ENCODE data around the gene MAPKBP1.

MAPKBP1 gene

DNA sequence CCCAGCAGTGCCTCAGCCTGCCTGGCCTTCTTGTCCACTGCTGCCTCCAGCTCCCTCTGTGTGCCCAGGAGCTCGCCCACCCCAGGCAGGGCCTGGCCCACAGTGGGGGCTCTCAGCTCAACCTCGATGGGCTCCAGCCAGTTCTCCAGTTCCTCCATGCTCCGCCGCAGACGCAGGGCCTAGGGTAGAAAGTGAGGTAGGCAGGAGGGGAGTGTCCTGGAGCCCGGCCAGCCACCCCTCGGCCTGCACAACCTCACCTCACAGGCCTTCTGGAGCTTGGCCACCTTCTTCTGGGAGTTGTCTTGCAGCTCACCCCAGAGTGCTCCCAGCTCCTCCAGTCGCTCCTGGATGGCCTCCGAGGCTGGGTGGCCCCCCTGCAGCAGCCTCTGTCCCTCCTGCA is 83.0 kb downstream of the MAPKBP1 start:
- Histone ChIP-seq H3K27me3 (ENCODE audit: control insufficient read depth in 1 of 2, insufficient read depth in 2 of 2, low read length in 2 of 2) (peaks cover 20 to 26% of the 10 kb centered on the region in 2 donors), H3K4me1 (ENCODE audit: control insufficient read depth, insufficient read depth, low read length) (no peaks in the 10 kb centered on the region), H3K36me3 (ENCODE audit: control insufficient read depth in 2 of 2, insufficient read depth in 2 of 2, low read length in 2 of 2) (no peaks in the 10 kb centered on the region), H3K9me3 (ENCODE audit: control insufficient read depth in 2 of 2, low read length in 2 of 2) (no peaks in the 10 kb centered on the region), H3K9ac (ENCODE audit: low read length in 2 of 2) (no peak overlapping the region), H3K27ac (ENCODE audit: low read length) (no peak overlapping the region), H3K4me3 (ENCODE audit: low read length in 2 of 2) (no peak overlapping the region)

DNA sequence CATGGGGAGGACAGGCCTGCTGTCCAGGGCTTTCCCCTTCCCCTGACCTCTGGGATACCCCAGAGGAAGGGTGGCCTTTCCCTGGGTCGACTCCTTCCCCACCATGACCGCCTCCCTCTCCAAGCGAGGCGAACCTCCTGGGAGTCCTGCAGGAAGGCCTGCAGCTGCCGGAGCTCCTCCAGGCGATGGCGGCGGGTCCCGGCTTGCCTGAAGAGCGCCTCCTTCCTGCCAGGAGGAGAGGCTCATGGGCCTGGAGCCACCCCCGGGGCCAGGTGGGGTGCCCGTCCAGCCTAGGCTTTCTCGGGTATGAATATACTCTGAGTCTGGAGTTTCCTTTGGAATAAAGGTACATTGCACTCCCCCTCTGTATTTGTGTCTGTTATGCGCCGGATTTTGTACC is 84.5 kb downstream of the MAPKBP1 start:
- H3K4me3 ChIP-seq (ENCODE audit: low read length in 2 of 2): no peak overlapping the region
- H3K9ac ChIP-seq (ENCODE audit: low read length in 2 of 2): no peak overlapping the region
- H3K36me3 ChIP-seq (ENCODE audit: control insufficient read depth in 2 of 2, insufficient read depth in 2 of 2, low read length in 2 of 2): no peaks in the 10 kb centered on the region
- H3K4me1 ChIP-seq (ENCODE audit: control insufficient read depth, insufficient read depth, low read length): no peaks in the 10 kb centered on the region
- no peaks in the 10 kb centered on the region for H3K9me3 ChIP-seq (ENCODE audit: control insufficient read depth in 2 of 2, low read length in 2 of 2)
- no peak overlapping the region for H3K27ac ChIP-seq (ENCODE audit: low read length)
- peaks cover 15 to 20% of the 10 kb centered on the region in 2 donors for H3K27me3 ChIP-seq (ENCODE audit: control insufficient read depth in 1 of 2, insufficient read depth in 2 of 2, low read length in 2 of 2)

DNA sequence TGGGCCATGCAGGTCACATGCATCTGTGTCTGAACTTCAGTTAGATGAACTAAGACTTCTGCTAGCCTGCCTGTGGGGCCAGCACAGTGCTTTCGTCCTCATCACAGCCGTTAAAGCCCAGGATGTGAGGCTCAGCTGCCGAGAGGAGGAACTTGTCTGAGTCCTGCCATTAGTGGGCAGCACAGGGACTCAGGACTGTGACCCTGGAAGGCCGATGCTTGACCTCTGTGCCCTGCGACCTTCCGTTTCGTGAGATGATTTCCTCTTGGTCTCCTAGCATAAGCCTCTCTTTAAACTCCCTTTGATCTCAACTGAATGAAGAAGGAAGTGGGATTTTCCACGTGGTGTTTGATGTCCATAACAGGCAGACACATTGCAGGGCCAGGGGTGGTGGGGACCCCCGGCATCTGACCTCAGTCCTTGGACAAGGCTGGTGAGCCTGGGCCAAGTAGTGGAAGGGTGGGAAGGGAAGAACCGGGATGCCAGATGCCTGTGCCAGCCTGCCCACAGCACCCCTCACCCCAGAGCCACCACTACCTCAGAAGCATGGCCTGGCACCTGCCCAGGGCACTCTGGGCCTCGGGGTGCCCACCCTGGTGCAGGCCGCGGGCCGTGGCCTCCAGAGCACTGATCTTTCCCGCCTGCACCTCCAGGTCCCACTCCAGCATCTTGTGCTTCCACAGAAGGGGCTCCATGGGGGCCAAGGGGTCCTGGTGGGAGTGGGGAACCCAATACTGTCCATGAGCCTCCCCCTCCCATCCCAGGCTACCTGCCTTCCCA is 86.0 kb downstream of the MAPKBP1 start:
- H3K27me3 ChIP-seq (ENCODE audit: control insufficient read depth in 1 of 2, insufficient read depth in 2 of 2, low read length in 2 of 2): peaks cover 6 to 12% of the 10 kb centered on the region in 2 donors
- no peaks in the 10 kb centered on the region for H3K36me3 ChIP-seq (ENCODE audit: control insufficient read depth in 2 of 2, insufficient read depth in 2 of 2, low read length in 2 of 2)
- H3K27ac ChIP-seq (ENCODE audit: low read length): no peak overlapping the region
- no peaks in the 10 kb centered on the region for H3K9me3 ChIP-seq (ENCODE audit: control insufficient read depth in 2 of 2, low read length in 2 of 2)
- no peak overlapping the region for H3K4me3 ChIP-seq (ENCODE audit: low read length in 2 of 2)
- H3K9ac ChIP-seq (ENCODE audit: low read length in 2 of 2): no peak overlapping the region
- H3K4me1 ChIP-seq (ENCODE audit: control insufficient read depth, insufficient read depth, low read length): no peaks in the 10 kb centered on the region

DNA sequence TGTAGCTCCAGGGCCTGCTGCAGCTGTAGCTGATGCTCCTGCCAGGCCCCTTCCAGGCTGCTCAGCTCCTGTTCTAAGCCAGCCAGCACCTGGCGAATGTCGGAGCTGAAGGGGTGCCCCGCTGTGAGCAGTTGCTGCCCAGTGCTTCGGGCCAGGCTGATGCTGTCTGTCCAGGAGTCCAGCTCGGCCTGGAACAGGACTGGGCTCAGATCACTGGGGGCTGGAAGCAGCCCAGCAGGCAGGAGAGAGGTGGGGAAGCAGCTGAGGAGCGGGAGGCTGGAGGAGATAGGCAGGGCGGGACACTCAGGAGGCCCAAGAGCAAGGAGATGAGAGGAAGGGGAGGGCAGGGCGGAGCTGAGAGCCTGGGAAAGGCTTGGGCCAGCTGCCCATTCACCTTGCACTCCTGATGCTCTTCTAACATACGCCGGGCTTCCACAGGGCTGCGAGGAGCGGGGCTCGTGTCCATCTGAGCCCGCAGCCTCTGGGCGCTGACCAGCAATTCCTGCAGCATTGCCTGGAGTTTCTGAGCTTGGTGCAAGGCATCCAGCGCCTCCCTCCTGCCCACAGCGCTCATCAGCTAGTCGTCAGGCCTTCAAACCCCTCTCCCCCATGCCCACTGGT is 87.6 kb downstream of the MAPKBP1 start:
- Histone ChIP-seq H3K4me3 (ENCODE audit: low read length in 2 of 2) (no peak overlapping the region), H3K9me3 (ENCODE audit: control insufficient read depth in 2 of 2, low read length in 2 of 2) (no peaks in the 10 kb centered on the region), H3K9ac (ENCODE audit: low read length in 2 of 2) (no peak overlapping the region), H3K4me1 (ENCODE audit: control insufficient read depth, insufficient read depth, low read length) (no peaks in the 10 kb centered on the region), H3K27me3 (ENCODE audit: control insufficient read depth in 1 of 2, insufficient read depth in 2 of 2, low read length in 2 of 2) (peaks cover 3 to 5% of the 10 kb centered on the region in 2 donors), H3K27ac (ENCODE audit: low read length) (no peak overlapping the region), H3K36me3 (ENCODE audit: control insufficient read depth in 2 of 2, insufficient read depth in 2 of 2, low read length in 2 of 2) (no peaks in the 10 kb centered on the region)

DNA sequence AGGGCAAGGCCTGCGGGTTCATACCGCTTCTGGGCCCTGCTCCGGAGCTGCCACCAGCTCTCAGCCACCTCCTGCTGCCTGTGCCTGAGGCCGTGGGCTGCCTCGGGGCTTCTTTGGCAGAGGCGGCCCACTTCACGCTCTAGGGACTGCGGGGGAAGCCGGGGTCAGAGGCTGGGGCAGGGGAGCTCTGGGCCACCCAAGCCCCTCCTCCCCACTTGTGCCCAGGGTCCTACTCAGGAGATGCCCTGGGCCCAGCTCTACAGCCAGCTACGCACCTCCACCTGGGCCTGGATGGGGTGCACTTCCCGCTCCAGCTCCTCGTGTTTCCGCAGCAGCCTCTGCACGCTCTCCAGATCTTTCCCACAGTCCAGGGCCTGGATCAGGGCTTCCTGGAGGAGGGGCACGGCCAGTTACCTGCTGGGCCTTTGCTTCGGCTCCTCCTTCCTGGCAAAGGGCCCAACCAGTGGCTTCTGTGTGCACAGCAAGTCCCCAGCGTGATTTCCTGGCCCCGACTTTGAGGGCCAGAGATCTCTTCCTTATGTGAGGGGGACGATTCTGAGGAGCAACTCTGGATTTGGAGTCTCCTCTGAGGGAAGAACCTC is 88.3 kb downstream of the MAPKBP1 start:
- no peak overlapping the region for H3K4me3 ChIP-seq (ENCODE audit: low read length in 2 of 2)
- peaks cover 0 to 5% of the 10 kb centered on the region in 2 donors for H3K27me3 ChIP-seq (ENCODE audit: control insufficient read depth in 1 of 2, insufficient read depth in 2 of 2, low read length in 2 of 2)
- no peaks in the 10 kb centered on the region for H3K36me3 ChIP-seq (ENCODE audit: control insufficient read depth in 2 of 2, insufficient read depth in 2 of 2, low read length in 2 of 2)
- no peak overlapping the region for H3K27ac ChIP-seq (ENCODE audit: low read length)
- H3K4me1 ChIP-seq (ENCODE audit: control insufficient read depth, insufficient read depth, low read length): no peaks in the 10 kb centered on the region
- no peak overlapping the region for H3K9ac ChIP-seq (ENCODE audit: low read length in 2 of 2)
- H3K9me3 ChIP-seq (ENCODE audit: control insufficient read depth in 2 of 2, low read length in 2 of 2): no peaks in the 10 kb centered on the region

DNA sequence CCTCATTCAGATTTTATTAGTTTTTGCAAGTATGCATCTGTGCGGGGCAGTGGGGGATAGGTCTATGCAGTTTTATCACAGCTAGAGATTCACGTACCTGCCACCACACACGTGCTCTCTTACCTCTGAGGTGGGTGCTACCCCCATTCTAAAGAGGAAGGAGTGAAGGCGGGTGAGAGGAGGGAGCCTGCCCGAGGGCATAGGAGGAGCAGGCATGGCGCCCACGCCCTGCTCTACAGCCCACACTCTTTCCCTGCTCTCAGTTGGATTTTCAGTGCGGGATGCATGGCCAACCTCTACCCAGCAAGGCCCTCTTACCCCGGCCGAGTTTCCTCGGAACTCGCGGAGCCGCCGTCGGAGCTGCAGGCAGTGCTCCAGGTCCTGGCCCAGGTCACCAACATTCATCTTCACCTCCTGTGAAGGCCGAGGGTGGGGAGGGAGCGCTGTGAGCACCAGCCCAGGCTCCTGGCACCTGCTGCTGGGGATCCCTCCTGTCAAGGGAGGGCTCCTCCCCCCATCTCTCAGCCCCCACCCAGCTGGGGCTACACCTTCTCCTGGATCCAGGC is 91.3 kb downstream of the MAPKBP1 start:
- H3K9me3 ChIP-seq (ENCODE audit: control insufficient read depth in 2 of 2, low read length in 2 of 2): no peaks in the 10 kb centered on the region
- no peak overlapping the region for H3K27ac ChIP-seq (ENCODE audit: low read length)
- no peaks in the 10 kb centered on the region for H3K4me1 ChIP-seq (ENCODE audit: control insufficient read depth, insufficient read depth, low read length)
- peaks cover 0 to 1% of the 10 kb centered on the region in 2 donors for H3K27me3 ChIP-seq (ENCODE audit: control insufficient read depth in 1 of 2, insufficient read depth in 2 of 2, low read length in 2 of 2)
- H3K4me3 ChIP-seq (ENCODE audit: low read length in 2 of 2): no peak overlapping the region
- H3K9ac ChIP-seq (ENCODE audit: low read length in 2 of 2): no peak overlapping the region
- no peaks in the 10 kb centered on the region for H3K36me3 ChIP-seq (ENCODE audit: control insufficient read depth in 2 of 2, insufficient read depth in 2 of 2, low read length in 2 of 2)

DNA sequence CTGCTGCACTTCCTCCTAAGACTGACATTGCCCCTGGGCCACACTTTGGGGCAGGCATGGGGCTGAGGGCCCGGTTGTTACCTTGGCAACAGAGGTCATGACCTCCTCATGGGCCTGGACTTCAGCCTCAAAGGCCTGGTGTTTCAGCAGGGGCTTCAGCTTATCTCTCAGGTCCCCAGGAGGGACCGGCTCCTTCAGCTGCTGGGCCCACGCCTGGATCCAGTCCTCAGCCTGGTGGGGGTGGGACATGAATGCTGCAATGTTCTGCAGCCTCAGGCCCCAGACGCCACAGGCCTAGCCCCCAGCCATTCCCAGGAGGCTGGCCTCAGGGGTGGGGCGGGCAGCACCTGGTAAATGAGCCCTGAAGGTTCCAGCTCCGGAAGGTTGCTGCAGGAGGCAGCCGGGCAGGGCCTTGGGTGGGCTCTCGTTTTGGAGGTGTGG is 92.0 kb downstream of the MAPKBP1 start:
- Histone ChIP-seq H3K9me3 (ENCODE audit: control insufficient read depth in 2 of 2, low read length in 2 of 2) (no peaks in the 10 kb centered on the region), H3K9ac (ENCODE audit: low read length in 2 of 2) (no peak overlapping the region), H3K27ac (ENCODE audit: low read length) (no peak overlapping the region), H3K4me3 (ENCODE audit: low read length in 2 of 2) (no peak overlapping the region), H3K36me3 (ENCODE audit: control insufficient read depth in 2 of 2, insufficient read depth in 2 of 2, low read length in 2 of 2) (no peaks in the 10 kb centered on the region), H3K27me3 (ENCODE audit: control insufficient read depth in 1 of 2, insufficient read depth in 2 of 2, low read length in 2 of 2) (no peaks in the 10 kb centered on the region), H3K4me1 (ENCODE audit: control insufficient read depth, insufficient read depth, low read length) (no peaks in the 10 kb centered on the region)

DNA sequence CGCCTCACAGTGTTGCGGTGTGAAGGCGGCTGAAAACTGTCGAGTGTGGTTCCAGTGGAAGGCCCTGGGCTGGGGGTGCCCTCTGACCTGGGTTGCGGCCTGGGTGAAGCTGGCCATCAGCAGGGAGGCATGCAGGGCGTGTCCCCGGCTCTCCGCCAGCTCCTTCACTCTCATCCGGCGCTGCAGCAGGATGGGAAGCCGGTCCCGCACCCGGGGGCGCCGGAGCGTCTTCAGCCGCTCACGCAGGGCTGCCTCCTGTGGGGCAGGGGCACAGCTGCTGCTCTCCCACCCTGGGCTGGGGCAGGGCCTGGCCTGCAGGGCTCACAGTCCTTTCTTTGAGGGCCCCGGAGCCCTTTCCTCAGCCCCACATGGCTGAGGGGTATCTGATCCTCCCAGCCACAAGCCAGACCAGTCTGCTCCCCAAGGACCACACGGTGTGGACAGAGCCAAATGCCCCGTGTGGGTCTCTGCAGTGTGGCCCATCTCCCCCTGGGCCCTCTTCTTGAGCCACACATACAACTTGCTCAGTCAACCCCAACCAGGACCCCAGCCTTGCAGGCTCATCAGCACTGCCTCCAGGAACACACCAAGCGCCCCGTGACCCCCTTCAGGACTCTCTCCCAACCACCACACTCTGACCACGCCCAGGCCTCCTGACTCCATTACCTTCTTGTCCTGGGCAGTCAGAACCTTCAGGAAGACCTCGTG is 92.7 kb downstream of the MAPKBP1 start:
- H3K4me1 ChIP-seq (ENCODE audit: control insufficient read depth, insufficient read depth, low read length): no peaks in the 10 kb centered on the region
- no peaks in the 10 kb centered on the region for H3K36me3 ChIP-seq (ENCODE audit: control insufficient read depth in 2 of 2, insufficient read depth in 2 of 2, low read length in 2 of 2)
- no peak overlapping the region for H3K4me3 ChIP-seq (ENCODE audit: low read length in 2 of 2)
- H3K9ac ChIP-seq (ENCODE audit: low read length in 2 of 2): no peak overlapping the region
- H3K27ac ChIP-seq (ENCODE audit: low read length): no peak overlapping the region
- no peaks in the 10 kb centered on the region for H3K27me3 ChIP-seq (ENCODE audit: control insufficient read depth in 1 of 2, insufficient read depth in 2 of 2, low read length in 2 of 2)
- H3K9me3 ChIP-seq (ENCODE audit: control insufficient read depth in 2 of 2, low read length in 2 of 2): no peaks in the 10 kb centered on the region

DNA sequence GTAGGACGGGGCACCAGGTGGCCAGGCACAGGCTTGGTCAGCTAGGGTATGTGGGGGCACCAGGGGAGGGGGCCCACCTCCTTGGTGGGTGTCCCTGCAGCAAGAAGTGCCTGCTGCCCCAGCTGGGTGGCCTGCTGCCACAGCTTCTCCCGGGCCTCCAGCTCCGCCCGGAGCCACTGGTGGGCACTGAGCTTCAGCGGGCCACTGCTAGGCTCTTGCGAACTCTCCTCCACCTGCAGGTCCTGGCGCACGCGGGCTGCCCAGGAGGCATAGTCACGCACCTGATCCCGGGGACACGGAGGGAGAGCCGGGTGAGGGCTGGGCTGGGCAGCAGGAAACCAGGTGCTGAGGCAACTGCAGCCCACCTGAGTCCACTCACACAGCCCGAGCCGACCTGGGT is 94.0 kb downstream of the MAPKBP1 start:
- no peak overlapping the region for H3K4me3 ChIP-seq (ENCODE audit: low read length in 2 of 2)
- H3K9me3 ChIP-seq (ENCODE audit: control insufficient read depth in 2 of 2, low read length in 2 of 2): no peaks in the 10 kb centered on the region
- no peaks in the 10 kb centered on the region for H3K27me3 ChIP-seq (ENCODE audit: control insufficient read depth in 1 of 2, insufficient read depth in 2 of 2, low read length in 2 of 2)
- H3K4me1 ChIP-seq (ENCODE audit: control insufficient read depth, insufficient read depth, low read length): no peaks in the 10 kb centered on the region
- H3K9ac ChIP-seq (ENCODE audit: low read length in 2 of 2): no peak overlapping the region
- no peaks in the 10 kb centered on the region for H3K36me3 ChIP-seq (ENCODE audit: control insufficient read depth in 2 of 2, insufficient read depth in 2 of 2, low read length in 2 of 2)
- H3K27ac ChIP-seq (ENCODE audit: low read length): no peak overlapping the region

DNA sequence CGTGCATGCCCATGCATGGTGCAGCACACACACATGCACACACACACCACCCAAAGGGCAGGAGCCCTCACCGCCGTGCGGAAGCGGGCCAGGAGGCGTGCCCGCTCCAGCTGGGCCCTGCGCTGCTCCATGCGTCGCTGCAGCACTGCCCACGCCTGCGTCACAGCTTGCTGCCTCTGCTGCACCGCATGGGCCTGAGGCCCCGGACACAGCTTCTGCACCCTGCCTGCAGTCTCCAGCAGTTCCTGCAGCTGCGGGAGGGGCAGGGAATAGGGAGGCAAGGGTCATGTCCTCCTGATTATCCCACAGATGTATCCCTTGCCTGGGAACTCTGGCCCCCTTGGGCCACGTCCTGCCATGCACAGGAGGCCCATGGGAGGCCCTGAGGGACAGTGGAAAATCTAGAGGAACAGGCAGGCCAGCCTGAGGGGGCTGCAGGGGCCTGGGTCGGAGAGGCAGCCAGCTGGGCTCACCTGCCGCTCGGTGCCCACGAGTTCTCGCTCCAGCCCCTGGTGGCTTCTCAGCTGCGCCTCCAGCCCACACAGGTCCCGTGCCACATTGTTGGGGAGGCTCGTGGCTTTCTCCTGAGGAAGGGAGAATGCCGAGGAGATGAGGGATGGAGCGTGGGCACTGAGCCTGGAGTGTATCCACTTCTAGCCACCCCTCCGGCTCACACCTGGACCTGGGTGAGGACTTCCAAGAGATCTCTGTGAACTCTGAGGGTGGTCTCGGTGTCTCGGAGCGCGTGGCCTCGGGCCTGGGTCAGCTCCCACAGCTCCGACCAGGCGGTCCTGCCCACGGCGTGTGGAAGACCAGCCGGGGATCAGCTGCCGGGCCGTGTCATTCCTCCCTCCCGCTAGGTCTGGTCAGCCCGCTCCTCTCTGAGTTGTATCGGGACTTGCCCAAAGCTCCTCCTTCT is 95.7 kb downstream of the MAPKBP1 start:
- H3K27me3 ChIP-seq (ENCODE audit: control insufficient read depth in 1 of 2, insufficient read depth in 2 of 2, low read length in 2 of 2): no peaks in the 10 kb centered on the region
- H3K9me3 ChIP-seq (ENCODE audit: control insufficient read depth in 2 of 2, low read length in 2 of 2): no peaks in the 10 kb centered on the region
- no peaks in the 10 kb centered on the region for H3K36me3 ChIP-seq (ENCODE audit: control insufficient read depth in 2 of 2, insufficient read depth in 2 of 2, low read length in 2 of 2)
- H3K9ac ChIP-seq (ENCODE audit: low read length in 2 of 2): no peak overlapping the region
- no peaks in the 10 kb centered on the region for H3K4me1 ChIP-seq (ENCODE audit: control insufficient read depth, insufficient read depth, low read length)
- H3K4me3 ChIP-seq (ENCODE audit: low read length in 2 of 2): no peak overlapping the region
- no peak overlapping the region for H3K27ac ChIP-seq (ENCODE audit: low read length)
